Large intestine (tissue), 3 donors: ENCODE data around the gene ARHGAP22. TPM values are rescaled to one million over a fixed set of nuclear protein-coding genes. Genes with fewer than 3 reads are reported as not detected.

ENCODE experiments used
- DNase-seq, 2 donors: peaks; one replicate each; pipeline versions ENCODE4 v3.0.0 to v3.0.0-alpha.2; 2013
- H3K27ac ChIP-seq: one replicate; pipeline ENCODE4 v1.5.1; 2013; ENCODE audit warnings: low read length
- H3K27me3 ChIP-seq: 2 replicates; pipeline ENCODE4 v1.6.1; 2013; ENCODE audit warnings: low read length; ENCODE audit not compliant: control insufficient read depth, insufficient read depth
- H3K36me3 ChIP-seq: 2 replicates; pipeline ENCODE4 v1.6.1; 2013; ENCODE audit warnings: low read length; ENCODE audit not compliant: control insufficient read depth, insufficient read depth
- H3K4me1 ChIP-seq: one replicate; pipeline ENCODE4 v1.6.1; 2013; ENCODE audit warnings: low read length; ENCODE audit not compliant: control insufficient read depth, insufficient read depth
- H3K4me3 ChIP-seq: one replicate; pipeline ENCODE4 v1.5.1; 2013; ENCODE audit warnings: low read length
- H3K9me3 ChIP-seq: one replicate; pipeline ENCODE4 v1.6.1; 2013; ENCODE audit warnings: mild to moderate bottlenecking, low read depth, low read length, moderate library complexity; ENCODE audit not compliant: control insufficient read depth
- WGBS: methylation state at CpG from one replicate; pipeline ENCODE4 v1.1.5; 2013; ENCODE audit warnings: low lambda C conversion rate; ENCODE audit not compliant: insufficient coverage; 5-methylcytosine and 5-hydroxymethylcytosine counted together
- polyA plus RNA-seq: library from polyadenylated mRNA; unstranded; fragments of 120-200 nt; gene quantifications from one replicate; pipeline ENCODE4 v1.2.1, GENCODE V29; 2013

Gene ARHGAP22
- polyA plus RNA-seq, 1 donor = 2.7 TPM

- DNase-seq = no peak
These were observed 84.3 kb downstream of the ARHGAP22 start for GRCh38 chr10:48520594-48520993.

GRCh38 chr10:48520184-48520506, 84.7 kb downstream of the ARHGAP22 start:
- peaks cover 3% of the 10 kb centered on the region for H3K9me3 ChIP-seq
- H3K4me1 ChIP-seq = peaks cover 3% of the 10 kb centered on the region
- no CpG with 5 or more reads among the region's 3 CpGs for WGBS
- no peak for DNase-seq
- H3K27ac ChIP-seq = no peak overlapping the region
- H3K36me3 ChIP-seq = no peaks in the 10 kb centered on the region
- no peak overlapping the region for H3K4me3 ChIP-seq
- H3K27me3 ChIP-seq = peaks cover 32% of the 10 kb centered on the region

More at GRCh38 chr10:48520594-48520993, 84.3 kb downstream of the ARHGAP22 start:
- H3K4me3 ChIP-seq = no peak overlapping the region
- peaks cover 37% of the 10 kb centered on the region for H3K27me3 ChIP-seq
- no peak overlapping the region for H3K27ac ChIP-seq
- H3K4me1 ChIP-seq = peaks cover 3% of the 10 kb centered on the region
- 75% methylated on average over 5 of the region's 7 CpGs for WGBS
- H3K9me3 ChIP-seq = peaks cover 3% of the 10 kb centered on the region
- H3K36me3 ChIP-seq = no peaks in the 10 kb centered on the region

- H3K9me3 ChIP-seq = peaks cover 3% of the 10 kb centered on the region
- H3K36me3 ChIP-seq = no peaks in the 10 kb centered on the region
- H3K27ac ChIP-seq = no peak overlapping the region
- WGBS = 96% methylated on average over 3 of the region's 12 CpGs
- H3K4me1 ChIP-seq = peaks cover 3% of the 10 kb centered on the region
- no peak overlapping the region for H3K4me3 ChIP-seq
- peaks cover 27% of the 10 kb centered on the region for H3K27me3 ChIP-seq
- DNase-seq = no peak
These were observed 85.2 kb downstream of the ARHGAP22 start for GRCh38 chr10:48519481-48520183.

- WGBS = no CpG with 5 or more reads among the region's 4 CpGs
- no peak for DNase-seq
- Histone ChIP-seq H3K9me3 (peaks cover 3% of the 10 kb centered on the region), H3K4me1 (peaks cover 3% of the 10 kb centered on the region), H3K27ac (no peak overlapping the region), H3K36me3 (no peaks in the 10 kb centered on the region), H3K4me3 (no peak overlapping the region), H3K27me3 (peaks cover 24% of the 10 kb centered on the region)
These were observed 85.9 kb downstream of the ARHGAP22 start for GRCh38 chr10:48518986-48519385.

- WGBS = 60% methylated on average over 2 of the region's 13 CpGs
- Histone ChIP-seq H3K36me3 (no peaks in the 10 kb centered on the region), H3K4me3 (no peak overlapping the region), H3K4me1 (peaks cover 2% of the 10 kb centered on the region), H3K27me3 (peaks cover 20% of the 10 kb centered on the region), H3K27ac (no peak overlapping the region), H3K9me3 (peaks cover 3% of the 10 kb centered on the region)
- no peak for DNase-seq
These were observed 86.7 kb downstream of the ARHGAP22 start for GRCh38 chr10:48517911-48518811.

GRCh38 chr10:48517482-48517881, 87.4 kb downstream of the ARHGAP22 start:
- no peaks in the 10 kb centered on the region for H3K36me3 ChIP-seq
- no peak for DNase-seq
- peaks cover 14% of the 10 kb centered on the region for H3K27me3 ChIP-seq
- H3K9me3 ChIP-seq = peaks cover 3% of the 10 kb centered on the region
- no CpG with 5 or more reads among the region's 9 CpGs for WGBS
- no peak overlapping the region for H3K4me3 ChIP-seq
- H3K4me1 ChIP-seq = no peaks in the 10 kb centered on the region
- H3K27ac ChIP-seq = no peak overlapping the region

- no peaks in the 10 kb centered on the region for H3K36me3 ChIP-seq
- H3K27me3 ChIP-seq = peaks cover 8% of the 10 kb centered on the region
- no peak for DNase-seq
- peaks cover 3% of the 10 kb centered on the region for H3K9me3 ChIP-seq
- H3K4me3 ChIP-seq = no peak overlapping the region
- 100% methylated on average over 1 of the region's 3 CpGs for WGBS
- H3K27ac ChIP-seq = no peak overlapping the region
- no peaks in the 10 kb centered on the region for H3K4me1 ChIP-seq
These were observed 88.0 kb downstream of the ARHGAP22 start for GRCh38 chr10:48516911-48517310.

GRCh38 chr10:48514916-48515315, 90.0 kb downstream of the ARHGAP22 start:
- no peak overlapping the region for H3K4me3 ChIP-seq
- no peaks in the 10 kb centered on the region for H3K27me3 ChIP-seq
- no peak for DNase-seq
- H3K27ac ChIP-seq = no peak overlapping the region
- no peaks in the 10 kb centered on the region for H3K36me3 ChIP-seq
- peaks cover 3% of the 10 kb centered on the region for H3K9me3 ChIP-seq
- no peaks in the 10 kb centered on the region for H3K4me1 ChIP-seq
- whole genome bisulfite sequencing = 100% methylated on average over 1 of the region's 1 CpG

GRCh38 chr10:48514255-48514654, 90.6 kb downstream of the ARHGAP22 start:
- H3K4me1 ChIP-seq = no peaks in the 10 kb centered on the region
- H3K27me3 ChIP-seq = no peaks in the 10 kb centered on the region
- H3K9me3 ChIP-seq = peaks cover 3% of the 10 kb centered on the region
- H3K27ac ChIP-seq = no peak overlapping the region
- no CpG with 5 or more reads among the region's 1 CpG for WGBS
- no peaks in the 10 kb centered on the region for H3K36me3 ChIP-seq
- H3K4me3 ChIP-seq = no peak overlapping the region
- no peak for DNase-seq

- no CpG with 5 or more reads among the region's 2 CpGs for WGBS
- DNase-seq = no peak
- Histone ChIP-seq H3K9me3 (peaks cover 3% of the 10 kb centered on the region), H3K4me1 (no peaks in the 10 kb centered on the region), H3K27ac (no peak overlapping the region), H3K4me3 (no peak overlapping the region), H3K27me3 (no peaks in the 10 kb centered on the region), H3K36me3 (no peaks in the 10 kb centered on the region)
These were observed 92.0 kb downstream of the ARHGAP22 start for GRCh38 chr10:48512861-48513260.
